T1000 (cell line): Measurements from ENCODE around the gene SLC12A5.
"Not testable (repeated sequence)": the region's sequence is repeated elsewhere in the genome, so short reads cannot be mapped to it uniquely, and the experiment has no call there.

Experiments used
- DNase-seq: peaks from one replicate; lab custom pipeline; 2025; ENCODE audit warnings: mixed read lengths; lab: John Stamatoyannopoulos, UW

The SLC12A5 gene

DNA sequence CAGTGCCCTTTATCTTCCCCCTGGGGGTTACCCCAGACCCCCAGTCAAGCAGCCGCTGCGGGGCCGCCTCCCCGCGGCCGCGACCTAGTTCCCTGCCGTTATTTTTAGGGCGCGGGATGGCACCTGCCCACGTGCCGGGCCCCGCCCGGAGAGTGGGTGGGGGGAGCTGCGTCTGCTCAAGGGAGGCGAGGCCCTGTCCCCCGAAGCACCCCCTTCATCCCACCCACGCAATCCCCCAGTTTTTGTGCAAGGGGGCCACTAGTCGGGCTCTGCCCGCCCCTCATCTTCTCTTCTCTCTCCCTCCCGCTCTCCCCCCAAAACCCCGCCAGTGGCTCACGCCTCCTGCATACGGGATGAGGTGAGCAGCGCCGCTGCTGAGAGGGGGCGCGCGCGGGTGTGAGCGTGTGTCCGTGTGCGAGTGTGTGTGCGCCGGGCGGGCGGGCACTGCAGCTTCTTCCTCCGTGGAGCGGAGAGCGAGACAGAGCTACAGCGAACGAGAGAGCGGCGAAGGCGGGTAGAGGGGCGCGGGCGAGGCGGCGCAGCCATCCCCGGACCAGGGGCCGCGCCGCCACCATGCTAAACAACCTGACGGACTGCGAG lies at the start of gene SLC12A5:
Gene SLC12A5, plus strand, starts transcription at position 444 of the 600 bp plus-strand sequence. Its CDS starts 130 bp downstream, at position 574.
- no peak for DNase-seq

- no peak for DNase-seq
Measured at GRCh38 chr20:45981261-45981660, 47.8 kb upstream of the SLC12A5 start.

GRCh38 chr20:45983279-45983743 lies 45.7 kb upstream of the SLC12A5 start:
- DNase-seq, result no peak

- no peak for DNase-seq
Measured at GRCh38 chr20:45985573-45985972, 43.4 kb upstream of the SLC12A5 start.

GRCh38 chr20:45987108-45987780 lies 41.8 kb upstream of the SLC12A5 start:
- DNase-seq, result peak; percentile 29

GRCh38 chr20:45988830-45989229 lies 40.2 kb upstream of the SLC12A5 start:
- not testable (repeated sequence) for DNase-seq

DNA sequence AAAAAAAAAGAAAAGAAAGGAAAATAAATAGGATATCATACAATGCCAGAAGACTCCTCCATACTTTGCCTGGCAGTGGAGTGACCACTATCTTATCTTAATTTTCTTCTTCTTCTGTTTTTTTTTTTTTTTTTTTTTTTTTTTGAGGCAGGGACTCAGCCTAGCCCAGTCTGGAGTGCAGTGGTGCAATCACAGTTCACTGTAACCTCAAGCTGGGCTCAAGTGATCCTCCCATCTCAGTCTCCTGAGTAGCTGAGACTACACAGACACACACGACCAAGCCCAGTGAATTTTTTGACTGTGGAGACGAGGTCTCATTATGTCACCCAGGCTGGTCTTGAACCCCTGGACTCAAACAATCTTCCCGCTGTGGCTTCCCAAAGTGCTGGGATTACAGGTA lies 37.4 kb upstream of the SLC12A5 start:
- no peak for DNase-seq

- peak; percentile 66 for DNase-seq
Measured at GRCh38 chr20:45993197-45993951, 35.6 kb upstream of the SLC12A5 start.

- DNase-seq, result no peak
Measured at GRCh38 chr20:45994761-45995493, 34.1 kb upstream of the SLC12A5 start.

DNA sequence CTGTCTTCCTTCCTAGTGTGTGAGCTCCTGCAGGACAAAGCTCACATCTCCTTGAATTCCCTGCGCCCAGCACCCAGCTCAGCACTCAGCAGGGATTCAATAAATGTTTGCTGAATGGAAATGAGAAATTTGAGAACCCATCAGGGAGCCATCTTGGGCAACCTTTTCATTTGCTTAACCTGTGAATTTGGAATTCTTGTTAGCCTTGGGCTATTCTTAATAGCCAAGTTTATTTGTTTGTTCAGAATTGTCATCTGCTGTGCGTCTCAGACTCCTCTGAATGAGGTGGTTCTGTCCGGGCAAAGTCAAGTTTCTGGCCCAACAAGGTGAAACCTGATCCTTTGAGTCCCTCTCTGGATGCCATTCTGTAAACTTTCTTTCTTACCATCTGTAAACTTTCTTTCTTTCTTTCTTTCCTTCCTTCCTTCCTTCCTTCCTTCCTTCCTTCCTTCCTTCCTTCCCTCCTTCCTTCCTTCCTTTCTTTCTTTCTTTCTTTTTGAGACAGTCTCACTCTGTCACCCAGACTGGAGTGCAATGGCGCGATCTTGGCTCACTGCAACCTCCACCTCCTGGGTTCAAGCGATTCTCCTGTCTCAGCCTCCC lies 33.4 kb upstream of the SLC12A5 start:
- DNase-seq, result not testable (repeated sequence)

- DNase-seq, result no peak
Measured at GRCh38 chr20:45997187-45997586, 31.8 kb upstream of the SLC12A5 start.

DNA sequence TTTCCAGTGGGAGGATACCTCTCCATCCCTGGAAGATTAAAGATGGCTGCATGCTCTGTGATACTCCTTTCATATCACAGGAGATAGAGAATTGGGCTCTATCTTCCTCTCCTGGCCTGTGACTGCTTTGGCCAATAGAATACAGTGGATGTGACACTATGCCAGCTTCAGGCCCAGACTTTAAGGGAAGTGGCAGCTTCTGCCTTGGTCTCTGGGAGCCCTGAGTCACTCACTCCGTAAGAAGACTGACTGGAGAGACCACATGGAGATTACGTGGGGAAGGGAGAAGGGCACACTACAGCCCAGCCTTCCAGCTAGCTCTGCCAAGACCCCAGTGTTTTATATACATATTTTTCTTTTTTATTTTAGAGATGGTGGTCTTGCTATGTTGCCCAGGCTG lies 30.7 kb upstream of the SLC12A5 start:
- DNase-seq, result no peak

DNA sequence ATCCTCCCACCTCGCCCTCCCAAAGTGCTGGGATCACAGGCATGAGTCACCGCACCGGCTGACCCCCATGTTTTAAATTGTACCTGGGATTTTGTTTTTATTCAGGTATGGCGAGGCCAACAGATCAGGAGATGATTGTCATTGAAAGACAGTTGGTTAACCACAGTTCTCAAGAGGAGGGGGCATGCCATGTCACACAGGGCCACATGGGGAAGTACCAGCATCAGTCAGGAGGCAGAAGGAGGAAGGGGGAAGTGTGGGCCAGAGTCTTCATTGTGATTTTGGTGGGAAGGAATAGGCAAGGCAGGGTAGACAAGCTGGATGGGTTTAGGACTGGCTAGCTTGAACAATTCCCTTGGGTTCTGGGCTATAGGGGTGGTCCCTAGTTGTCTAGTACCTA lies 30.3 kb upstream of the SLC12A5 start:
- no peak for DNase-seq

DNA sequence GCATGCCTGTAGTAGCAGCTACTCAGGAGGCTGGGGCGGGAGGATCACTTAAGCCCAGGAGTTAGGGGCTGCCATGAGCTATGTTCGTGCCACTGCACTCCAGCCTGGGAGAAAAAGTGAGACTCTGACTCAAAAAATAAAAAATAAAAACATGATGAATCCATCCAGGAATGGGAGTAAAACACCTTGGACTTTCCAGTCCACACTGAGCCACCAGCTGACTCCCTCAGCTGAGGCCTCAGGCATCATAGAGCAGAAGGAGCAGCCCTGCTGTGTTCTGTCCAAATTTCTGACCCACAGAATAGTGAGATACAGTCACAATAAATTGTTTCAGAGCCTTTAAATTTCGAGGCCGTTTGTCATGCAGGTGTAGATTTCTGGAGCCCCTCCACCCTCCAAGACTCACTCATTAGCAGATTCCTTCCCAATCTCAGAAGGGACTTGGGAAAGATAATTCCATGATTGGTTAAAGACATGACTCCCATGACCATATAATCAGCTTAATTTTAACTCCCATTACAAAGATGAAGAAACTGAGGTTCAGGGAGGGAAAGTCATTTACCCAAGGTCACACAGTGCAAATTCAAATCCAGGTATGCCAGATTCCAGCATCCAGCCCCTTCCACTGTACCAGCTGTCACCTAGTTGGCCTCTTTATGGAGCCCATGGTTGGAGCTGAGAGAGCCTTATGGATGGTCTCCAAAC lies 29.3 kb upstream of the SLC12A5 start:
- no peak for DNase-seq

GRCh38 chr20:46000262-46000996 lies 28.6 kb upstream of the SLC12A5 start:
- DNase-seq, result no peak

DNA sequence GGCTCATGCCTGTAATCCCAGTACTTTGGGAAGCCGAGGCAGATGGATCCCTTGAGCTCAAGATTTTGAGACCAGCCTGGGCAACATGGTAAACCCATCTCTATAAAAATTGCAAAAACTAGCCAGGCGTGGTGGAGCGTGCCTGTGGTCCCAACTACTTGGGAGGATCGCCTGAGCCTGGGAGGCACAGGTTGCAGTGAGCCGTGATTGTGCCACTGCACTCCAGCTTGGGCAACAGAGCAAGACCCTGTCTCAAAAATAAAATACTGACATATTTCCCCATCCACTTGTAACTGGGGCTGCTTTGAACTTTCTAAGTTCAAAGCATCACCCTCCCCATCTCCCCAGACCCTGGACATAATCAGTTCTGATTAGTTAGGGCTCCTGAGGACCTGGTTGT lies 27.5 kb upstream of the SLC12A5 start:
- DNase-seq, result no peak

GRCh38 chr20:46002008-46002407 lies 27.0 kb upstream of the SLC12A5 start:
- no peak for DNase-seq

DNA sequence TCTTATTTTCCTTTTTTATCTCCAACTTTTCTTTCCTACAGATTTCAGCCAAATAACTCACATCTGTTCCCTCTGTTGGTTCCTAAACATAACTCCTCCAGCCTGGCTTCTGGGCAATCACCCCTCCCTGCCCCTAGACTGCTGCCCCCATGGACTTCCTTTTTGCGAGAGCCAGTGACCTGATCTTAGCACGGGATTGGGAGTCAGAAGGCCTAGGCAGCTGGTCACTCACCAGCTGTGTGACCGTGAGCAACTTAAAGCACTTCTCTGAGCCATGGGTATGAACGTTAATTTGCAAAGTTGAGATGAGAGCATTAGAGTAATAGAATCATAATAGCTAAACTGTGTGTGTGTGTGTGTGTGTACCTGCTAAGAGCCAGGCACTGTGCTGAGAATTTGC lies 24.8 kb upstream of the SLC12A5 start:
- no peak for DNase-seq

- no peak for DNase-seq
Measured at GRCh38 chr20:46004889-46005473, 24.0 kb upstream of the SLC12A5 start.
